Lung (tissue), 12 donors: Measurements from ENCODE around the gene CACNB4. TPM values are rescaled to one million over a fixed set of nuclear protein-coding genes. Genes with fewer than 3 reads are reported as not detected.

Source experiments
- ATAC-seq: fragments of 200-7000 bp; cut with Tn5 transposase; one replicate; pipeline ENCODE4 v1.9.1; 2020; ENCODE audit warnings: moderate number of reproducible peaks; ENCODE audit not compliant: insufficient read depth, low FRiP score
- DNase-seq, 3 donors: peaks; one replicate each; pipeline ENCODE4 v3.0.0-alpha.2; 2013 to 2017
- H3K27ac ChIP-seq, 2 donors: one replicate each; pipeline ENCODE4 v1.5.1; 2013; ENCODE audit warnings: mild to moderate bottlenecking in 2 of 2, moderate library complexity in 2 of 2, control low read depth in 1 of 2, inconsistent platforms in 1 of 2, low read depth in 1 of 2, low read length in 1 of 2
- H3K27me3 ChIP-seq, 3 donors: one replicate each; pipeline ENCODE4 v1.5.1; 2013; ENCODE audit warnings: low read length in 2 of 3; ENCODE audit not compliant: control insufficient read depth in 3 of 3, insufficient read depth in 3 of 3
- H3K36me3 ChIP-seq, 4 donors: one replicate each; pipeline ENCODE4 v1.5.1; 2013; ENCODE audit warnings: low read length in 4 of 4, mild to moderate bottlenecking in 1 of 4, moderate library complexity in 1 of 4; ENCODE audit not compliant: control insufficient read depth in 4 of 4, insufficient read depth in 4 of 4
- H3K4me1 ChIP-seq, 5 donors: one replicate each; pipeline ENCODE4 v1.5.1; 2013; ENCODE audit warnings: low read length in 5 of 5, mild to moderate bottlenecking in 2 of 5, moderate library complexity in 1 of 5; ENCODE audit not compliant: control insufficient read depth in 5 of 5, insufficient read depth in 5 of 5
- H3K4me3 ChIP-seq: one replicate; pipeline ENCODE4 v1.5.1; 2013; ENCODE audit warnings: mild to moderate bottlenecking, control low read depth, moderate library complexity
- H3K9ac ChIP-seq, 2 donors: one replicate each; pipeline ENCODE4 v1.5.1; 2013; ENCODE audit warnings: low read length in 2 of 2, control low read depth in 1 of 2; ENCODE audit not compliant: insufficient read depth in 1 of 2
- H3K9me3 ChIP-seq, 4 donors: one replicate each; pipeline ENCODE4 v1.5.1; 2013; ENCODE audit warnings: low read length in 3 of 4, mild to moderate bottlenecking in 1 of 4, moderate library complexity in 1 of 4; ENCODE audit not compliant: control insufficient read depth in 4 of 4, insufficient read depth in 3 of 4
- CTCF ChIP-seq: IDR thresholded peaks from 2 replicates; pipeline ENCODE4 v1.5.1; 2012; ENCODE audit warnings: mild to moderate bottlenecking; ENCODE audit errors: control extremely low read depth, extremely low read depth
- WGBS, 2 donors: extraction: QIAGEN DNeasy Blood & Tissue Kit; methylation state at CpG; one replicate each; pipeline ENCODE4 v1.1.7; 2013; 5-methylcytosine and 5-hydroxymethylcytosine counted together
- polyA plus RNA-seq, 2 donors: library from polyadenylated mRNA; stranded (reverse); fragments of 200-250 nt; gene quantifications; one replicate each; pipeline ENCODE4 v1.2.1, GENCODE V29; 2013
- total RNA-seq, 2 donors: library from RNA; depleted of rRNA in 1 of 2; stranded (reverse); fragments of >200 nt in 1 of 2; gene quantifications; one replicate each; pipeline ENCODE4 v1.2.1, GENCODE V29; 2014 to 2021
- donor health status: control.
- donor health status: control.
- donor health status: Bipolar disorder and iron deficiency.
- donor health status: healthy.
- donor health status: DM: yes; HTN: yes; CAD: no.

Gene CACNB4
- total and polyA plus RNA-seq, 4 donors: 0.57 to 10.9 (median 5.5) TPM

- no peaks in the 10 kb centered on the region for H3K27me3 ChIP-seq
- DNase-seq: no peak
- H3K9ac ChIP-seq: no peak overlapping the region
- peaks cover 0 to 4% (median under 1%) of the 10 kb centered on the region in 4 donors for H3K9me3 ChIP-seq
- no peak for ATAC-seq
- TF ChIP-seq CTCF: no peak
- H3K36me3 ChIP-seq: no peaks in the 10 kb centered on the region
- peaks cover 0 to 8% (median 0%) of the 10 kb centered on the region in 5 donors for H3K4me1 ChIP-seq
- no peak overlapping the region for H3K4me3 ChIP-seq
- no peak overlapping the region for H3K27ac ChIP-seq
- 75 to 91% methylated on average over 7 of the region's 7 CpGs for WGBS, 2 donors
Observed at GRCh38 chr2:151891566-151892194, 207.2 kb downstream of the CACNB4 start.

GRCh38 chr2:151887164-151887563 is 211.7 kb downstream of the CACNB4 start:
- Histone ChIP-seq H3K4me3 (no peak overlapping the region), H3K9me3 (no peaks in the 10 kb centered on the region), H3K4me1 (peaks cover 0 to 8% (median 0%) of the 10 kb centered on the region in 5 donors), H3K9ac (no peak overlapping the region), H3K27ac (no peak overlapping the region), H3K27me3 (no peaks in the 10 kb centered on the region), H3K36me3 (no peaks in the 10 kb centered on the region)
- TF ChIP-seq CTCF: no peak
- ATAC-seq (no peak), DNase-seq (no peak)
- 88 to 93% methylated on average over 2 of the region's 2 CpGs for WGBS, 2 donors

GRCh38 chr2:151886241-151886640 is 212.6 kb downstream of the CACNB4 start:
- ATAC-seq (peak; percentile 78), DNase-seq (peak in 1 of 3 donors; percentile 28)
- no peaks in the 10 kb centered on the region for H3K27me3 ChIP-seq
- TF ChIP-seq CTCF: no peak
- H3K9me3 ChIP-seq: no peaks in the 10 kb centered on the region
- H3K27ac ChIP-seq: no peak overlapping the region
- WGBS, 2 donors: 58 to 91% methylated on average over 1 of the region's 1 CpG
- no peak overlapping the region for H3K9ac ChIP-seq
- H3K36me3 ChIP-seq: no peaks in the 10 kb centered on the region
- H3K4me1 ChIP-seq: peaks cover 0 to 8% (median 0%) of the 10 kb centered on the region in 5 donors
- H3K4me3 ChIP-seq: no peak overlapping the region
